ENCODE data around the gene CACNA1A. TPM values are rescaled to one million over a fixed set of nuclear protein-coding genes. Genes with fewer than 3 reads are reported as not detected.

The CACNA1A gene
- total RNA-seq (10 to 100 TPM; 21.8 to 22.5 TPM), polyA plus RNA-seq (ENCODE audit: insufficient read depth, low read depth, low replicate concordance) (9.7 TPM)
- long read RNA-seq, donor 1, partial matches to known transcripts = 6 of 18 reads
- long read RNA-seq, donor 1, other reads (novel, unspliced or antisense) = 5 of 18 reads
- long read RNA-seq, donor 2 = 0 reads

GRCh38 chr19:13506471-13506820, at the start of gene CACNA1A:
Gene CACNA1A (minus strand): TSS chr19:13506479. CDS start chr19:13506224, 255 bp downstream.
- no peak within 1 kb of the TSS for H3K27ac ChIP-seq
- TF ChIP-seq CTCF (IDR thresholded peaks at IDR 0.05) (no peak), POLR2A (IDR thresholded peaks at IDR 0.05) (no peak)
- intact Hi-C loops (cut with DNase I; ENCODE audit: low total_unique reads) = no loop called here
- peak within 1 kb of the TSS; percentile 39 to 56 for H3K4me3 ChIP-seq
- no peaks in the 10 kb centered on the region for H3K9me3 ChIP-seq
- H3K4me1 ChIP-seq = no peaks in the 10 kb centered on the region
- no peak for DNase-seq
- no peaks in the 10 kb centered on the region for H3K36me3 ChIP-seq (ENCODE audit: low read depth, missing control alignments)
- WGBS, 2 donors = 2 to 3% methylated on average over 14 to 20 of the region's 21 CpGs
- H3K27me3 ChIP-seq = no peaks in the 10 kb centered on the region

GRCh38 chr19:13554506-13555240, 48.4 kb upstream of the CACNA1A start:
- 57 to 58% methylated on average over 10 of the region's 10 CpGs for WGBS, 2 donors
- no peak overlapping the region for H3K27ac ChIP-seq
- DNase-seq = no peak
- TF ChIP-seq POLR2A (IDR thresholded peaks at IDR 0.05) (no peak), CTCF (IDR thresholded peaks at IDR 0.05) (no peak)
- H3K9me3 ChIP-seq = no peaks in the 10 kb centered on the region
- no peak overlapping the region for H3K4me3 ChIP-seq
- no peaks in the 10 kb centered on the region for H3K36me3 ChIP-seq (ENCODE audit: low read depth, missing control alignments)
- intact Hi-C loops (cut with DNase I; ENCODE audit: low total_unique reads) = no loop called here
- no peaks in the 10 kb centered on the region for H3K27me3 ChIP-seq
- H3K4me1 ChIP-seq = no peaks in the 10 kb centered on the region

- WGBS, 2 donors = 88 to 97% methylated on average over 2 of the region's 2 CpGs
Measured at GRCh38 chr19:13553880-13554400, 47.7 kb upstream of the CACNA1A start.

GRCh38 chr19:13548131-13548530, 41.9 kb upstream of the CACNA1A start:
- no peaks in the 10 kb centered on the region for H3K36me3 ChIP-seq (ENCODE audit: low read depth, missing control alignments)
- H3K4me1 ChIP-seq = no peaks in the 10 kb centered on the region
- H3K9me3 ChIP-seq = no peaks in the 10 kb centered on the region
- DNase-seq = no peak
- H3K27me3 ChIP-seq = no peaks in the 10 kb centered on the region
- intact Hi-C loops (cut with DNase I; ENCODE audit: low total_unique reads) = no loop called here
- TF ChIP-seq POLR2A (IDR thresholded peaks at IDR 0.05) (no peak), CTCF (IDR thresholded peaks at IDR 0.05) (no peak)
- H3K4me3 ChIP-seq = no peak overlapping the region
- WGBS, 2 donors = 80 to 84% methylated on average over 3 of the region's 3 CpGs
- H3K27ac ChIP-seq = no peak overlapping the region

More at GRCh38 chr19:13553880-13554400, 47.7 kb upstream of the CACNA1A start:
- intact Hi-C loops (cut with DNase I; ENCODE audit: low total_unique reads) = no loop called here
- H3K27ac ChIP-seq = no peak overlapping the region
- no peaks in the 10 kb centered on the region for H3K4me1 ChIP-seq
- H3K9me3 ChIP-seq = no peaks in the 10 kb centered on the region
- no peaks in the 10 kb centered on the region for H3K36me3 ChIP-seq (ENCODE audit: low read depth, missing control alignments)
- no peak overlapping the region for H3K4me3 ChIP-seq
- DNase-seq = no peak
- no peak for TF ChIP-seq CTCF (IDR thresholded peaks at IDR 0.05)
- TF ChIP-seq POLR2A (IDR thresholded peaks at IDR 0.05) = no peak
- no peaks in the 10 kb centered on the region for H3K27me3 ChIP-seq
